Stimulated activated CD4-positive, alpha-beta T cell treated with anti-CD3 and anti-CD28 coated beads, Interleukin-12 subunit alpha, Interleukin-12 subunit beta, amount 100 ng/mL, for 4 hours (primary cell): ENCODE data around the gene UVRAG.
"Not testable (repeated sequence)": the region's sequence is repeated elsewhere in the genome, so short reads cannot be mapped to it uniquely, and the experiment has no call there.

Experiments
- DNase-seq: peaks from one replicate; pipeline ENCODE4 v3.0.0-alpha.2; 2020

Gene UVRAG

GRCh38 chr11:75929706-75930105 is 114.7 kb downstream of the UVRAG start:
- no peak for DNase-seq

- DNase-seq = no peak
Observed at GRCh38 chr11:75930534-75930933, 115.5 kb downstream of the UVRAG start.

GRCh38 chr11:75931124-75931523 is 116.1 kb downstream of the UVRAG start:
- DNase-seq = no peak

DNA sequence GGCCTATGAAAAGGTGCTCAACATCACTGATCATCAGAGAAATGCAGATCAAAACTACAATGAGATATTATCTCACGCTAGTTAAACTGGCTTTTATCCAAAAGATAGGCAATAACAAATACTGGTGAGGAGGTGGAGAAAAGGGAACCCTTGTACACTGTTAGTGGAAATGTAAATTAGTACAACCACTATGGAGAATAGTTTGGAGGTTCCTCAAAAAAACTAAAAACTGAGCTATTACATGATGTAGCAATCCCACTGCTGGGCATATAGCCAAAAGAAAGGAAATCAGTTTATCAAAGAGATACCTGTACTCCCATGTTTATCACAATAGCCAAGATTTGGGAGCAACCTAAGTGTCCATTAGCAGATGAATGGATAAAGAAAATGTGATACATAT is 118.7 kb downstream of the UVRAG start:
- DNase-seq = not testable (repeated sequence)

GRCh38 chr11:75934851-75935250 is 119.8 kb downstream of the UVRAG start:
- DNase-seq = no peak

GRCh38 chr11:75938543-75938942 is 123.5 kb downstream of the UVRAG start:
- DNase-seq = no peak

- DNase-seq = no peak
Observed at GRCh38 chr11:75939516-75939915, 124.5 kb downstream of the UVRAG start.

GRCh38 chr11:75939992-75940391 is 125.0 kb downstream of the UVRAG start:
- no peak for DNase-seq

DNA sequence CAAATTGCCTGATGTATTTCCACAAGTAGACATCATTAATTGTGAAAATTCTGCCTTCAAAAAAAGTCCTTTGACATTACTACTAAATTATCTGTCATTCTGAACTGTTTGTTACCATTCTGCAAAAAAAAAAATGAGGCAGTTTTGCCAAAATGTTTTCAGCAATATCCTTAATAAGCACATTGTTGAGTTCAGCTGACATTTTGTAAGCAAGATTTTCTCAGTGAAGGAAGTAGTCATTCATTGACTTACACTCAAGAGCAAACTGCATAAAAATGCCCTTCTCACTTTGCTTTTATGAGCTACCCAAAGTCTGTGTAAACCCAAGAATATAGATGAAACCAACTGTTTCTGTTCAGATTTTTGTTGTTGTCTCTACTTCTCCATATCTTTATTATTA is 125.9 kb downstream of the UVRAG start:
- DNase-seq = no peak

DNA sequence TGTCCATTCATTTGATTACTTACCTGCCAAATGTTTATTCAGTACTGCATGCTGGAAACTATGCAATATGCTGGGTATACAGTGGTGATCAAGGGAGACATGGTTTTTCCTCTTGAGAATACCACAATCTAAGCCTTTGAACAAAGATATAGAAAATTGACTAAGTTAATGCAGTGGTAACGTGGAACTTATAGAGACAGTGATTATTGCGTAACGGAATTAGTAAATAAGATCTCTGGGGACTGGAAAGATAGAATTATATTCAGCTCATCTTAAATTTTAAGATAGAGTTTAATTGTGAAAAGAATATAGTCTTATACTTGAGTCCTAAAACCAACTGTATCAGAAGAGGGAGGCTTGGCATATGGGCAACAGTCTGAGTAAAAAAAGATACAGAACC is 129.5 kb downstream of the UVRAG start:
- no peak for DNase-seq

- DNase-seq = no peak
Observed at GRCh38 chr11:75945446-75945845, 130.4 kb downstream of the UVRAG start.

- no peak for DNase-seq
Observed at GRCh38 chr11:75945947-75946346, 130.9 kb downstream of the UVRAG start.

- no peak for DNase-seq
Observed at GRCh38 chr11:75946531-75947530, 131.8 kb downstream of the UVRAG start.

GRCh38 chr11:75949023-75949672 is 134.1 kb downstream of the UVRAG start:
- no peak for DNase-seq

GRCh38 chr11:75950141-75950540 is 135.1 kb downstream of the UVRAG start:
- no peak for DNase-seq

- no peak for DNase-seq
Observed at GRCh38 chr11:75954039-75954438, 139.0 kb downstream of the UVRAG start.

DNA sequence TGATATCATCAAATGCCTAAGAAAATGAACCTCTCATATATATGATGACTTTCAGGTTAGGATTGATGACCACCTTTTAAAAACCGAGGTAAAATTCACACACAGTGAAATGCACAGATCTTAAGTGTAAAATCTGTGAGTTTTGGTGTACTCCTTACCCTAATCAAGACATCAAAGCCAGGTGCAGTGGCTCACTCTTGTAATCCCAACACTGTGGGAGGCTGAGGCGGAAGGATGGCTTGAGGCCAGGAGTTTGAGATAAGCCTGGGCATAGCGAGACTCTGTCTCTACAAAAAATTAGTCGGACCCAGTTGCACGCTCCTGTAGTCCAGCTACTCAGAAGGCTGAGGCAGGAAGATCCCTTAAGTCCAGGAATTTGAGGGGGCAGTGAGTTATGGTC is 140.4 kb downstream of the UVRAG start:
- no peak for DNase-seq

GRCh38 chr11:75959540-75959939 is 144.5 kb downstream of the UVRAG start:
- DNase-seq = no peak

GRCh38 chr11:75964071-75964470 is 149.1 kb downstream of the UVRAG start:
- no peak for DNase-seq

- DNase-seq = no peak
Observed at GRCh38 chr11:75966537-75967287, 151.7 kb downstream of the UVRAG start.

- no peak for DNase-seq
Observed at GRCh38 chr11:75968021-75968625, 153.1 kb downstream of the UVRAG start.

DNA sequence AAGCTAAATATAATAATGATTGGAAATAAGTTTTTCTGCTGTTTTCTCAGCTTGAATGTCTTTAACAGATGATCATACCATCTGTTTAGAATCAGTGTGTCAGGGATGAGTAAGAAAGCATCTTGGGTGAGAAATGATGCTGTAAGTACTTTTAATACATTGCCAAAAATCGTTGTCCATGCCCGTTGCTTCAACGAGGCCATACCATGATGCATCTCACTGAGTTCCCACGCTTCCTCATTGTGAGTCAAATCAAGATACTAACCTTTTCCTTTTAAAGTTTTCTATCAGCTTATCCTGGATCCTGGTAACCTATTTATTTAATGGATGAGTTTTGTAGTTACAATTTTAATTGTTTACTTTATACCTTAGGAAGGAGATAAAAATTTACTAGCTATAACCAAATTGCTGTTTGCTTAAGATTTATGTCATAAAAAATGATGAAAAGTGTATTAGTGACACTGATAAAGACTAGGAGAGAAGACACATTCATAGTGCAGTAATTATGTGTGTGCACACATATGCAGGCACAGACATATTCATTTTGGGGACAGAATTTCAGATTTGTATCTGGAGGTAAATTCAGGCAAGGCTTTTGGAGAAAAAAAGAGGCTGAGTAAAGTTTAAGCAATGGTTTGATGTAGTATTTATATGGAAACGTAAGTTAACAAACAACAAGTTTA is 154.8 kb downstream of the UVRAG start:
- no peak for DNase-seq
